A673 (cell line): ENCODE measurements around the gene DOCK4. TPM values are rescaled to one million over a fixed set of nuclear protein-coding genes. Genes with fewer than 3 reads are reported as not detected.

Experiments used
- BruUV-seq: library from RNA; stranded (reverse); fragments of 400-500 nt; replicated peaks from 2 replicates; lab custom pipeline; 2021; lab: Mats Ljungman, UMichigan
- CTCF ChIA-PET: fragments of 300-600 bp; sonication (Branson Sonifier 250); formaldehyde crosslinking; loops from one replicate; lab custom pipeline; 2022; ENCODE audit warnings: antibody characterized with exemption; lab: Charles Lee
- POLR2A ChIA-PET: fragments of 300-600 bp; sonication (Branson Sonifier 250); formaldehyde crosslinking; loops from one replicate; lab custom pipeline; 2022; ENCODE audit warnings: antibody characterized with exemption; ENCODE audit not compliant: low non-redundant PET; lab: Charles Lee
- DNase-seq: peaks from one replicate; pipeline ENCODE4 v3.0.0-alpha.2; 2015; ENCODE audit warnings: low spot score
- H3K27ac ChIP-seq: fragments of 200-600 bp; sonication (generic); 2 replicates; pipeline ENCODE4 v1.5.1; 2016; ENCODE audit warnings: mixed run types, low read depth, mild to moderate bottlenecking, mixed read lengths, antibody characterized with exemption, low read length; ENCODE audit not compliant: poor library complexity, severe bottlenecking
- H3K27me3 ChIP-seq: fragments of 200-600 bp; sonication (generic); replicated peaks from 2 replicates; pipeline ENCODE4 v1.6.1; 2017; ENCODE audit warnings: mixed run types, low read depth, mild to moderate bottlenecking, mixed read lengths, antibody characterized with exemption, low read length; ENCODE audit not compliant: insufficient read depth, poor library complexity
- H3K36me3 ChIP-seq: fragments of 200-600 bp; sonication (generic); 2 replicates; pipeline ENCODE4 v1.6.1; 2016; ENCODE audit warnings: mixed run types, mild to moderate bottlenecking, mixed read lengths, antibody characterized with exemption, low read length; ENCODE audit not compliant: insufficient read depth, poor library complexity, severe bottlenecking
- H3K4me1 ChIP-seq: fragments of 200-600 bp; sonication (generic); 2 replicates; pipeline ENCODE4 v1.6.1; 2017; ENCODE audit warnings: mixed run types, mild to moderate bottlenecking, mixed read lengths, antibody characterized with exemption, low read length; ENCODE audit not compliant: insufficient read depth, poor library complexity, severe bottlenecking
- H3K4me3 ChIP-seq: fragments of 200-600 bp; sonication (generic); 2 replicates; pipeline ENCODE4 v1.5.1; 2016; ENCODE audit warnings: low read depth, mixed run types, mild to moderate bottlenecking, mixed read lengths, low read length; ENCODE audit not compliant: poor library complexity, severe bottlenecking
- H3K9me3 ChIP-seq: fragments of 200-600 bp; sonication (generic); 2 replicates; pipeline ENCODE4 v1.6.1; 2016; ENCODE audit warnings: mixed run types, low read depth, mild to moderate bottlenecking, mixed read lengths, antibody characterized with exemption, low read length; ENCODE audit not compliant: poor library complexity, severe bottlenecking
- EZH2 ChIP-seq: fragments of 200-600 bp; sonication (generic); IDR thresholded peaks from 2 replicates; pipeline ENCODE4 v1.6.1; 2017; ENCODE audit warnings: borderline replicate concordance, low read depth, mild to moderate bottlenecking, mixed read lengths, antibody characterized with exemption, low read length; ENCODE audit not compliant: poor library complexity, severe bottlenecking
- intact Hi-C: fragments of 100-400 bp; cut with micrococcal nuclease; formaldehyde crosslinking; loops from one replicate; pipeline ENCODE4 v1.10.0; 2022; ENCODE audit not compliant: unreplicated experiment
- total RNA-seq: library from RNA; stranded (reverse); gene quantifications from 2 replicates; pipeline ENCODE4 v1.2.3, GENCODE V29; 2021
- TF ChIP-seq, protein P1 (sequence below): fragments of 300-800, 200-600 bp; sonication (generic); conservative IDR thresholded peaks from 2 replicates; pipeline ENCODE4 v1.5.1; 2017; ENCODE audit warnings: low read depth, mild to moderate bottlenecking, antibody characterized with exemption, low read length, moderate library complexity, mixed read lengths

The DOCK4 gene
- total RNA-seq, 1 experiment from 2014 or later: 28.5 TPM

DNA sequence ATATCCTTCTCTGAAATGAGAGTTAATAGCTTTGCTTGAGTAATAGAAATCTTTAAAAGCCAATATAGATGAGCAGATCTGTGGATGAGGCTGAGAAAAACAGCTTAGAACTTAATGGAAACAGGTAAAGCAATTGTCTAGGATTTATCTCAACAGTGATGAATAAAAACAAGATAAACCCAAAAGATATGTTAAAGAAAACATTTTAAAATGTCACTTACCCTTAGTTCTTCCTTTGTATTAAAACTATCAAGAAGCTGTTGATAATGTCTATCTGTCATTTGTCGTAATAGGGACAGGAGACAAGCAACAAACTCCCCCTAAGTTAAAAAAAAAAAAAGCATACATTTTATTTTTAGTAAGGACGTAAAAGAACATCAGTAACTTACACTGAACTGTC, 371.8 kb downstream of the DOCK4 start:
- Histone ChIP-seq H3K9me3 (peaks cover 13% of the 10 kb centered on the region), H3K36me3 (peaks cover 5% of the 10 kb centered on the region), H3K27me3 (no peaks in the 10 kb centered on the region), H3K4me3 (no peak overlapping the region), H3K27ac (peak overlapping the region; percentile 72), H3K4me1 (peaks cover 37% of the 10 kb centered on the region)
- BruUV-seq: TSS peak; percentile 64
- ChIA-PET CTCF (interaction anchor here (1.3 kb wide), 1 partner anchor 71 kb away, joined by 3 read pairs; no protein-coding TSS in a partner anchor), POLR2A (interaction anchor here (0.7 kb wide), 1 partner anchor 41 kb away, joined by 4 read pairs; no protein-coding TSS in a partner anchor)
- no peak for DNase-seq
- intact Hi-C loops: no loop called here
- no peak for TF ChIP-seq EZH2
- TF ChIP-seq, protein P1, sequence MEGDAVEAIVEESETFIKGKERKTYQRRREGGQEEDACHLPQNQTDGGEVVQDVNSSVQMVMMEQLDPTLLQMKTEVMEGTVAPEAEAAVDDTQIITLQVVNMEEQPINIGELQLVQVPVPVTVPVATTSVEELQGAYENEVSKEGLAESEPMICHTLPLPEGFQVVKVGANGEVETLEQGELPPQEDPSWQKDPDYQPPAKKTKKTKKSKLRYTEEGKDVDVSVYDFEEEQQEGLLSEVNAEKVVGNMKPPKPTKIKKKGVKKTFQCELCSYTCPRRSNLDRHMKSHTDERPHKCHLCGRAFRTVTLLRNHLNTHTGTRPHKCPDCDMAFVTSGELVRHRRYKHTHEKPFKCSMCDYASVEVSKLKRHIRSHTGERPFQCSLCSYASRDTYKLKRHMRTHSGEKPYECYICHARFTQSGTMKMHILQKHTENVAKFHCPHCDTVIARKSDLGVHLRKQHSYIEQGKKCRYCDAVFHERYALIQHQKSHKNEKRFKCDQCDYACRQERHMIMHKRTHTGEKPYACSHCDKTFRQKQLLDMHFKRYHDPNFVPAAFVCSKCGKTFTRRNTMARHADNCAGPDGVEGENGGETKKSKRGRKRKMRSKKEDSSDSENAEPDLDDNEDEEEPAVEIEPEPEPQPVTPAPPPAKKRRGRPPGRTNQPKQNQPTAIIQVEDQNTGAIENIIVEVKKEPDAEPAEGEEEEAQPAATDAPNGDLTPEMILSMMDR: no peak

DNA sequence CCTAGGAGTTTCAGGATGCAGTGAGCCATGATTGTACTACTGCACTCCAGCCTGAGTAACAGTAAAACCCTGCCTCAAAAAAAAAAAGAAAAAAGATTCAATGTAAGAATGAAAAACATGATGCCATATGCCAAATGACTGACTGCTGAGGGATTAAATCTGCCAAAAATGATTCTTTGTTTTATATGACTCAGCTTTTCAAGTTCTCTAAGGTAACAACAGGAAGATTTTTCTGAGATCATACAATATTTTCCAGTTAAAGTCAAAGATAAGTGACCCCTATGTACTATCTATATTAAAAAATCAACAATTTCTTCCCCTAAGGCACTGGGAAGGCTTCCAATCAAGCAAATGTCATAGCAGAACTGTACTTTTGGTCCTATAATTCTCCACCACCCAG, 372.7 kb downstream of the DOCK4 start:
- POLR2A ChIA-PET: no interaction called here
- BruUV-seq: no TSS peak
- CTCF ChIA-PET: no interaction called here
- Histone ChIP-seq H3K27ac (peak overlapping the region; percentile 72), H3K9me3 (peaks cover 13% of the 10 kb centered on the region), H3K27me3 (no peaks in the 10 kb centered on the region), H3K4me1 (peaks cover 37% of the 10 kb centered on the region), H3K4me3 (no peak overlapping the region), H3K36me3 (peaks cover 5% of the 10 kb centered on the region)
- intact Hi-C loops: no loop called here
- DNase-seq: no peak
- TF ChIP-seq, protein P1: no peak
- no peak for TF ChIP-seq EZH2

DNA sequence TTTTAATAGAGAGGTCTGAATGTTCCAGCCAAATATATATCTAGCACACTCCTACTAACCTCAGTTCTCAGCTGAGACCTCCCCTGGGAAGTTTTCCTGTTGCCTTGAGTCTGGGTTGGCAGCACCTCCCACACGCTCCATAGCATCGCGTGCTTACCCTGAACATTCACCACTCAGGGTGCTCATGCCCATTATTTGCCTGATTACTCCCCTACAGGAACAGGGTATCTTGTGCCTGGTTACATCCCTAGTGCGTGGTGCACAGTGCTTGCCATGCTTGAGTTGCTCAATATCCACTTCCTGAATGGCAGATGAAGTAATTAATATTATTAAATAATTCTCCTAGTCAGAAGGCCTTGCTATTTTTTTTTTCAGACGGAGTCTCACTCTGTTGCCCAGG, 374.0 kb downstream of the DOCK4 start:
- TF ChIP-seq, protein P1: no peak
- no peak for TF ChIP-seq EZH2
- no peak overlapping the region for H3K27ac ChIP-seq
- peak; percentile 65 for DNase-seq
- peaks cover 5% of the 10 kb centered on the region for H3K36me3 ChIP-seq
- intact Hi-C loops: no loop called here
- H3K9me3 ChIP-seq: peaks cover 13% of the 10 kb centered on the region
- H3K4me1 ChIP-seq: peaks cover 37% of the 10 kb centered on the region
- ChIA-PET CTCF (no interaction called here), POLR2A (no interaction called here)
- H3K27me3 ChIP-seq: no peaks in the 10 kb centered on the region
- BruUV-seq: no TSS peak
- H3K4me3 ChIP-seq: no peak overlapping the region
